ENCODE results near the gene KIAA0319L.

GRCh38 chr1:35555601-35556477 is 1.4 kb downstream of the KIAA0319L start:
- TF ChIP-seq CTCF (optimal IDR thresholded peaks at IDR 0.05 in 1 of 3, IDR thresholded peaks at IDR 0.05 in 1 of 3, conservative IDR thresholded peaks at IDR 0.05 in 1 of 3; ENCODE audit: extremely low read depth in 1 of 3, insufficient read depth in 2 of 3, low read length in 3 of 3) (no peak), EZH2 (IDR thresholded peaks at IDR 0.05; ENCODE audit: low read length) (no peak)

Data from keratinocyte (primary cell).